Stimulated activated CD4-positive, alpha-beta T cell treated with anti-CD3 and anti-CD28 coated beads, Interleukin-15, amount 100 ng/mL, for 24 hours (primary cell): ENCODE measurements around the gene GALNT9.
"Not testable (repeated sequence)": the region's sequence is repeated elsewhere in the genome, so short reads cannot be mapped to it uniquely, and the experiment has no call there.

Source experiments
- DNase-seq: peaks from one replicate; pipeline ENCODE4 v3.0.0-alpha.2; 2020

Gene GALNT9

DNA sequence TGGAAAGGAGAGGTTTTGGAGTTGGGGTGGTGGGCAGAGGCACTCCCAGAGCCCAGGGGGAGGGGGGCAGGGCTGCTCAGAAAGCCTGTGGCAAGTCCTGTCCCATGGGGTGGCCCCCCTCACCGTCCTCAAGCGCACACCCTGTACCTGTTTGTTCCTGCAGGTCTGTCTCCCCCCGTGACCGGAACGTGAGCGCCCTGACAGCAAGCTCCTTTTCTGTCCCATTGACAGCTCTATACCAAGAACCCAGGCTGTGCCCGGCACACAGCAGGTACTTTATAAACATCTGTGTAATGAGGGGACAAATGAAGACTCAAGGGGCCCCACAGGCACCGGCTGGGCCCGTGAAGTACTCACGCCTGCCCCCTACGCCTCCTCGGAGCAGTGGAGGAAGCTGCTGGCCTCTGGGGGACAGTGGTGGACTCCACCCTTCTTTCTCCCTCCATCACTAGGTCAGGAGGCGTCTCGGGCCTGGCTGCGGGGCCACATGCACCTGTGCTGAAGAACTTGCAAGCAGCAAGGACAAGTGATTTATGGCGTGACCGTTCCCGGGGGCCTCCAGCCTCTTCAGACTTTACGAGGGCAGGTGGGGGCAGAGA, 65.8 kb downstream of the GALNT9 start:
- no peak for DNase-seq

DNA sequence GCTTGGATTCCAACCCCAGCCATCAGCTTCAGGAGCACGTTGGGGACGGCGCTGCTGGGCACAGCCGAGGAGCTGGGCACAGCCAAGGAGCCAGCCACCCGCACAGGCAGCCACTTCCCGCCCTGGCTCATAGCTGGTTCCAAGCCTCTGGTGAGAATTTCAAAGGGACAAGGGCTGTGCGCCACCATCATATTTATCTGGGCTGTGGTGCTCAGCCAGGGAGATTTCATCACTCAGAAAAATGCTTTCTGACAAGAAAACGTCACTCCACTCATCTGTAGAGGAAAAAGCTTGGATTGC, 66.4 kb downstream of the GALNT9 start:
- DNase-seq: no peak

DNA sequence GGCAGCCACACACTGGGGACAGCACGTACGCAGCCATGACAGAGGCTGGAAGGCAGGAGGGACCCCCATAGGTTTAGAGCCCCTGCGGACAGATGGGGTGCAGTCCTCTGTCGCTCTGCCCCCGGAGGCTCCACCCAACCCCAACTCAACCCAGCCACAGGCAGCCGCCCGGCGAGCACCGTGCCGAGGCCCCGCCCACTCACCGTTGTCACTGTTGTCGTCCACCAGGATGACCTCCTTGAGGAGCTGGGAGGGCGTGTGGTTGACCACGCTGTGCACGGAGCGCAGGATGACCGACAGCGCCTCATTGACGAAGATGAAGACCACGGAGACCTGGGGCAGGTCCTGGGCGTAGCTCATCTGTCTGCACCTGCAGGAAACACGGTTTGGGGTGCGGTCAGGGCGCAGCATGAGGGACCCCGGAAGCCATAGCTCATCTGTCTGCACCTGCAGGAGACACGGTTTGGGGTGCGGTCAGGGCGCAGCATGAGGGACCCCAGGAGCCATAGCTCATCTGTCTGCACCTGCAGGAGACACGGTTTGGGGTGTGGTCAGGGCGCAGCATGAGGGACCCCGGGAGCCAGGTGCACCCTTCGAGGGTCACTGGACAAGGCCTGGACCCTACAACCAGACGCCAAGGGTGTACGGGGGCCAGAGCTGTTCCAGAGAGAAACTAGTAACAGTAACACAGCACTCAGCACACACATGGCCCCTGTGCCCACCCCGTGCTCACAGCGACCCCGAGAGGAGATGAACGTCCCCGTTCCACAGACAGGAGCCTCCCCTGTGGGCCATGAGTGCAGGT, 66.9 kb downstream of the GALNT9 start:
- no peak for DNase-seq

DNA sequence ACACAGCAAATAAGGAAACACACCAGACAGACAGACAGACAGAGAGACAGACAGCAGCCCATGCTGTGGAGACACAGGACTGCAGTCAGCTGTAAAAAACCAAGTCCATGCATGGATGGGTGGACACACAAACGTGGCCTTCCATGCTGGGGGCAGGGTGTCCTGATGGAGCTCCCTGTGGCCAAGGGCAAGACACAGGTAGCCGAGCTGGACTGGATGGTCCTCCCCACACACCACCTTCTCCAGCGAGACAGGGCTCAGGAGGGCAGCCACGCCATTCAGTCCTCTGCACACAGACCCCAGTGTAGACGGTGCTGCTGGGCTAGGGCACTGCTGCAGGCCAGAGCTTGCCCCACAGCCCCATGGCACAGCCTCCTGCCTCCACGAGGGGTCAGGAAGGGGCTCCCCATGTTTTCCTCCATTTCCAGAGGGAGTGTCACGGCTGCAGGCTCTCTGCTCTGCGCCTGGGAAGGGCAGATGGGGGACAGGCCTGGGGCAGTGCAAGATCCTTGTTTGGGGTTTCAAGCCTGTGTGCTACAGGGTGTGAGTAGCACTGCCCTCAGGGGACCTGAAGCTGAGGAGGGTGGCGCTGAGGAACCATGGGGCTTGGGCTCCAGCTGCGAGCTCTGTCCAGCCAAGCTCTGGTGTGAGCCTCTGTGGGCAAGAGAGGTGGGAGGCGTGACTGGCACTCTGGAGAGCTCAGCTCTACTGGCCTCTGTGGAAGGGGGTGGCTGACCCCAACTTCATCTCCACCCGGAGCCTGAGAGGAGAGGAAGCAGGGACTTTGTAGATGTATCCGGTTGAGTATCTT, 67.9 kb downstream of the GALNT9 start:
- no peak for DNase-seq

DNA sequence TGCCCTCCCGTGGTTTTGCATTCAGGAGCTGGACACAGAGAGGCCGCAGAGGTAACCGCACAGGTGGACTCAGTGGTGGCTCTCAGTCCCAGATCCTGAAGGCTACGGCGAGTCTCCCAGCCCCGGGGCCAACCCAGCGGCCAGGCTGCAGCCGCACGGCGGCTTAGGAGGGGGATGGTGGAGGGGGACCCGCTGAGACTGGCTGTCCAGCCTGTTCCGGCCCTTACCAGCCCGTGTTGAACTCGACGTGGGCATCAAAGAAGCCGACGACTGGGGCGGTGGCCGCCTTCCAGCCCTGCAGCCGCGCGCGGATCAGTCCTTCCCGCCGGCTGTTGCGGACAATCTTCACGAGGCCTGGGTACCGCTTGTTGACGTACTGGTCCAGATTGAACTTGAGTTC, 68.7 kb downstream of the GALNT9 start:
- DNase-seq: no peak

DNA sequence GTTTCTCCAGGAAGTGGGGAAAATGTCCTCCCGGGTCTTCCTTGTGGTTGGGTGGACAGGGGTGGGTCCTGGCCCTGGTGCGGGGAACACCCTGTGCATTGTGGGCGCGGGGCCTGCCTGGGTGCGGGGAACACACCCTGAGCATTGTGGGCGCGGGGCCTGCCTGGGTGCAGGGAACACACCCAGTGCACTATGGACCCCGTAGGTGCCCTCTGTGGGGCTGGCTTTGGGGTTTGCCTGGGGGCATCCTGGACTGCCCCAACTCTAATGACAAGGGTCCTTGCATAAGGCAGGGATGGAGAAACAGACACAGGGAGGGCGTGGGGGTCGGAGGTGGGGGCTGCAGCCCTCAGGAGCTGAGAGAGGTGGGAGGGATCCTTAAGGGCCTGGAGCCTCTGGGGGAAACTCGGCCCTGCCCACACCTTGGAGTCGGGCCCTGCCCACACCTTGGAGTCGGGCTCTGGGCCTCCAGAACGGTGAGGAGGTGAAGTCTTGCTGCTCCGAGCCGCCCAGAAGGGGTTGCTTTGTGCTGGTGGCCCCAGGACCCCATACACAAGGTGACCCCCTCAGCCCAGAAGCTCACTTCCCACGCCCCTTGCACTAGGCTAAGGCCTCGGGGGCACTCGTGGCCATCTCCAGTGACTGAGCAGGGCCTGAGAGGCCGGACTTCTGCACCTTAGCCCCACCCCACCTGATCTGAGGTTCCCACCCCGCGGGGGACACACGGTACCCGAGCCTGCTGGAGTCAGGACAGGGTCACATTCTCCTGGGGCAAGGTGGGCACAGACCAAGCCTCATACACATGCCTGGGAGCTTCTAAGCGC, 69.3 kb downstream of the GALNT9 start:
- DNase-seq: no peak

DNA sequence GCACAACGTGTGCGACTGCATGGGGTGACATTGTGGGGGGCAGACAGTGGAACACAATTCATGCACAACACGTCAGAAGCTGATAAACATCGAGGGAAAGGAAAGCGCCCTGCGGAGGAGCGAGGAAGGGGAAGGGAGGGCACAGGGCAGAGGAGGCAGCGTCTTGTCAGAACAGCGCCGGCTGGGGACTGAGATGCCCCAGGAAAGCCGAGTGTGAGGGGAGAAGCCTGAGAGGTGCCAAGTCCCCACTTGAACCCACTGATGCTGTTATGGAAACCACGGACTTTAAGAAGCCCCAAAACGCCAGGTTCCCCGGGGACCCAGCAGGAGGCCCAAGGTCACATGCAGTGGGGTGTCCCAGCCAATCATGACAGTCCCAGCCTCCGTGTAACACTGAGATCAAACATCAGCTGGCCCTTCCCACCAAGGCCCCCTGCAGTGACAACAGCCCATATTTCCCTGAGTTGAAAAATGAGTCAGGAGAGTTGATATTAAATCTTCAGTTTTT, 70.0 kb downstream of the GALNT9 start:
- DNase-seq: no peak

DNA sequence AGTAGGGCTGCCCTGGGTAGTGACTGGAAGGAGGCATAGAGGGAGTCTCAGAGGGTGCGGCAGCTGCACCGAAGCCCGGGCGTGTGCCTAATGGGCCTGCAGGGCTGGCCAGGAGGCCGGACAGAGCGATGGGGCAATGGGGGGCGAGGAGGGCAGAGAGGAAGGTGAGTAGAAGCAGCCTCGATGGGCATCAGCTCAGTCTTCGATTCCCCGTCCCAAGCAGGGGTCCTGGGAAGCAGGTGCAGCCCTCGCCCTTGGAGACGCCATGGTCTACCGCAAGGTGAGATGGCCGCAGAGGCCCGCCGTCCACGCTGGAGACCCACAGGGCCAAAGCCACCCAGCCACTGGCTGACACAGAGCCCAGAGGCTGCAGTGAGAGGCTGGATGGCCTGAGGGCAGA, 70.8 kb downstream of the GALNT9 start:
- no peak for DNase-seq

DNA sequence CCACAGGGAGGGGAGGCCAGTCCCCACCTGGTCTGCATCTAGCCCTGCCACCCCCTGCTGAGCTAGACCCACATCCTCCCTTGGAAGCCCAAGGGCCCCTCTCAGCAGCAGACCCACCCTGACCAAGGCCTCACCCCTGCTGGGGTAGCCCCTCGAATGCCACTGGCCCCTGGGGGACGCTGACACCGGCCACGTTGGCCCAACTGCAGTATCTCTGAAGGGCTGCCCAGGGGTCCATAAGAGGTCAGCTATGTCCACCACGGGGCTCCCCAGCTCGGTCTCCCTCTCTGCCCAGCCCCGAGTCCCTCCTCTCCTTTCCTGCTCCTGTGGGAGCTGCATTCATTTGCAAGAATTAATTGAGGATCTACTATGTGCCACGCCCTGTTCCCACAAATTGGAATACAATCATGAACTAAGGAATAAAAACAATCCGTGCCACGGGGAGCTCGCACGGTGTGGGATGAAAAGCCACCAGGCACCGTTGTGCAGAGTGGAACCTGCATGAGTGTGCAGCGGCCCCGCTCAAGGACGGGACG, 71.4 kb downstream of the GALNT9 start:
- no peak for DNase-seq

DNA sequence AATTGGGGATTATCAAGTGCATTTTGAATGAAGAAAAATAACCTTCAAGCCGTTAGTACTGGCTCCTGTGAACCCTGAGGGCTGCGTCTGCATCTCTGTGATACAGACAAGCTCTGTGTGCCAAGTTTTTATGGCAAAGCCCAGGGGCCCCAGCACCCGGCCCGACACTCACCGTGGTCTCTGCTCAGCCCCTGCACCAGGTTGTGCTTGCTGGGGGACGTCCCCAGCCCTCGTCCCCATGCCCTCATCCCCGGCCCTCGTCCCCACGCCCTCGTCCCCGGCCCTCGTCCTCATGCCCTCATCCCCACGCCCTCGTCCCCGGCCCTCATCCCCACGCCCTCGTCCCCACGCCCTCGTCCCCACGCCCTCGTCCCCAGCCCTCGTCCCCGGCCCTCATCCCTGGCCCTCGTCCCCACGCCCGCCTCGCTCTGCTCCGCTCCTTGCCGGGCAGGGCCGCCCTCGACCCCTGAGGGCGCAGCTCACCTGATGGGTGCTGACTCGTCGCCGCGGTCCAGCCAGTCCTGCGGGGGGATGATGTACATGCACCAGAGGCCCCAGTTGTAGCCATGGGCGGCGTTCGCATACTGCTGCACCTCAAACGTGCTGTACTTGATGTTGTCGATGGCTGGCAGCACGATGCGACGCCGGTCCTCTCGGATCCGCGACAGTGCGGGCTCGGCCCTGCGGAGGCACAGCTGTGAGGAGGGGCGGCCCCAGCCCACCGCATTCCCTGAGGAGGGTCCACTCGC, 72.0 kb downstream of the GALNT9 start:
- no peak for DNase-seq

DNA sequence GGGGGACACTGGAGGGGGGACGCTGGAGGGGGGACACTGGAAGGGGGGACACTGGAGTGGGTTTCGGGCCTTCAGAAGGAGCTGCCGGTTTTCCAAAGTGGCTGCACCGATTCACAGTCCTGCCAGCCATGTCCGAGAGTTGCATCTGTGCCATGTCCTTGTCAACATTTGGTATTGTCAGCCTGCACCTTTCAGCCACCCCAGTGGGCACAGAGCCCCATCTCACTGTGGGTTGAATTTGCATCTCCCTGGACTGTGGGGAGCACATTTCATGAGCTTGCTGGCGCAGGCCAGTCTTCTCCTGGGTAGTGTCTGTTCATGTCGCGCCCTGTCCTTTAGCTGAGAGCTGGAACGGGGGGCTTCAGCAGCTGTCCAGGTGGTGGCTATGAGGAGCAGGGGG, 72.7 kb downstream of the GALNT9 start:
- DNase-seq: no peak

DNA sequence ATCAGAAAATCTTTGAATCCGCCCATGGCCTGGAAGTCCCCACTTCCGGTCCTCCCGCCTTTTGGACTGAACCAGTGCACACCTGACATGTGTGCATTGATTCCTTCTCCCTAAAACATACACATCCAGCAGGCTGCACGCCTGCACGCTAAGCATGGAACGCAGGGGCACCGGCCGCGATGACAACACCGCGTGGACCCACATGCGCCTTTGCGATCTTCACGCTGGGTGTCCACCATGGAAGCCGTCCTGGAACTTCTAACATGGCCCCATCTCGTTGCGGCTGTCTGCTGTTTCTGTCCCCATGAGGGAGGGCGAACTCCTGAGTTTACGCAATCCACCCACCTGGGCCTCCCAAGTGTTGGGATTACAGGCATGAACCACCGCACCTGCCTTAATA, 73.7 kb downstream of the GALNT9 start:
- DNase-seq: no peak

DNA sequence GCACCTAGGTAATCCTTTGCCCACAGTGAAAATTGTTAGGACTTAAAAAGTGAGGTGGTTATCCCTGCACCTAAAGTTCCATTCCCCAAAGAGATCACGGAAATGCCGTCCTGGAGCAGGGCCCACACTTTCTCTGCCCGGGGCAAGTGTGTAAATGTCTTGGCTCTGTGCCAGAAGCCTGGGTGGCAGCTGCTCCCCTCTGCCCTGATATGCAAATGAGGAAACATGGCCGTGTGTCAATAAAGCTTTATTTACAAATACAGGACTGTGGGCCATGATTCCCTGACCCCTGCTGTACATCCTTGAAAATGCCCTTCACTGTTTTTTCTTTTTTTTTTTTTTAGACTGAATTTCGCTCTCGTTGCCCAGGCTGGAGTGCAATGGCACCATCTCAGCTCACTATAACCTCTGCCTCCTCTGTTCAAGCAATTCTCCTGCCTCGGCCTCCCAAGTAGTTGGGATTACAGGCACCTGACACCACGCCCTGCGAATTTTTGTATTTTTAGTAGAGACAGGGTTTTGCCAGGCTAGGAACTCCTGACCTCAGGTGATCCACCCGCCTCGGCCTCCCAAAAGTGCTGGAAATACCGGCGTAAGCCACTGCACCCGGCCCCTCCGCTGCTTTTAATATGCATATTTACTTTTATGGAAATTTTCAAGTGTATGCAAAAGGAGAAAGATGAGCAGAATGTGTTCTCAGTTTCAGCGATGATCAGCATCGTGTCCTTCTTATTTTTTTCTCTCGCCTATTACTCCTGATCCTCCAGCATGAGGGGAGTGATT, 75.5 kb downstream of the GALNT9 start:
- DNase-seq: no peak

DNA sequence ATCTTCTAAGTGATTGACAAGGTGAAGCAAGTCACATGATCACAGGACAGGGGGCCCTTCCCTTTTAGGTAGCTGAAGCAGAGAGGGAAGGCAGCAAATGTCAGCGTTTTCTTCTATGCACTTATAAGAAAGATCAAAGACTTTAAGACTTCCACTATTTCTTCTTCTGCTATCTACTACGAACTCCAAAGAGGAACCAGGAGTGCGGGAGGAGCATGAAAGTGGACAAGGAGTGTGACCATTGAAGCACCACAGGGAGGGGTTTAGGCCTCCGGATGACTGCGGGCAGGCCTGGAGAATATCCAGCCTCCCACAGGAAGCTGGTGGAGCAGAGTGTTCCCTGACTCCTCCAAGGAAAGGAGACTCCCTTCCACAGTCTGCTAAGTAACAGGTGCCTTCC, 76.4 kb downstream of the GALNT9 start:
- not testable (repeated sequence) for DNase-seq

DNA sequence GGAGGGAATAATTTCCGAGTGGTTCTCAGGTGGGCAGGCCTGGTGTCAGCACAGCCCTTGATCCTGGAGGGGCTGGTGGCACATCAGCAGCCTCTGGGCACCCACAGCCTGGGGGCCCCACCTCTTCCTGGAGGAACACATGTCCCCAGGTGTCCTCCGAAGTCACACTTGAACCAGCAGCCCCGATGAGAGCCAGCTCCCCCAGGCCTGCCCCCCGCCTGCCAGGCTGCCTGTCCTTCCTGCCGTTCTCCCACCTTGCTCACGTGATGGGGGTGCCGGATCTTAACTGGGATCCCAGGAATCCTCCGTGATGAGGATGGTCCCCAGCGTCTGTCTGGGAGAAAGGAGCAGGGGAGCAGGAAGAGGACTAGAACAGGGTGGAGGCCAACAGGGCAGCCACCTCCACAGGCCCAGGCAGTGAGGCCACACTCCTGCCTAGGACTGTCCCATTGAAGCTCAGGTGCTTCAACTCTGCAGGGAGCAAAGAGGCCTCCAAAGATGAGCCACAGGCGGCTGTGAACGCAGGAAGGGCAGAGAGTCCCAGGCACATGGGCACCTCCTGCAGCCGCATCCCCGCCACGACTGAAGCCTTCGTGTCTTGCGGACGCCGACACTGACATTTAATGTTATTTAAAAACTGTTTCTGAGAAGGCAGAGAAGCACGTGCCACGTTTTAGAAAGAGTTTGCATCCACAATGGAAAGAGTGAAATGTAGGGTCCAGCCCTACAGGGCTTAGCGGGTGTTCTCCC, 77.5 kb downstream of the GALNT9 start:
- DNase-seq: no peak

DNA sequence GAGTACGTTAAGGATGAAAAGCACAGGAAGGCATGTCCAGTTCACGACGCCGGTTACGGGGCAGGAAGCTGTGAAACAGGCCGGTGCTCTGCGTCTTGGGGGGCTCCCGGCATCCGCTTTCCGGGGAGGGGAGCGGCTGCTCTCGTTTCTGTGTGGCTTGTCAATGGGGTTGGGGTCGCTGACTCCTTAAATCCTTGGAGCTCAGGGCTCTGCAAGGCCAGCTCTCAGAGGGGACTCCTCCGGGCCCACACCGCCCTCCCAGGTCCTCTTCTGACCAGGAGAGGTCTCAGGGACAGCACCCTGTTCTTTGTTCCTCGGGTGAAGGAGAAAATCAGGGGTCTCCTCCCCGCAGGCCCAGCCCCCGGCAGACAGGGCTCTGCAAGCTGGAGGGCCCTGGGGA, 78.1 kb downstream of the GALNT9 start:
- DNase-seq: no peak

DNA sequence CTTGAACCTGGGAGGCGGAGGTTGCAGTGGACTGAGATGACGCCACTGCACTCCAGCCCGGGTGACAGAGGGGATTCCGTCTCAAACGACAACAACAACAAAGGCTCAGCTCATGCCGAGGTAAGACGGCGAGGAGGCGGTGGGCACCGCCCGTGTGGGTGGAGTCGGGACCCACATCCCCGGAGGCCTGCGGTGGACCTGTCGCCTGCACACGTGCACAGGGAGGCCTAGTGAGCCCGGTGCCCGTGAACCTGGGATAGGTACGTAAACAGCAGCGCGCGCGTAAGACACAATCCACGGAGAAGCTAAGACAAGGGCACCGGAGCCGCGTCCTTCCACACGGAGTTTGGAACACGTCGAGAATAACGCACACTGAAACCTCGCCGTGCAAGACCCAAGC, 78.7 kb downstream of the GALNT9 start:
- no peak for DNase-seq

DNA sequence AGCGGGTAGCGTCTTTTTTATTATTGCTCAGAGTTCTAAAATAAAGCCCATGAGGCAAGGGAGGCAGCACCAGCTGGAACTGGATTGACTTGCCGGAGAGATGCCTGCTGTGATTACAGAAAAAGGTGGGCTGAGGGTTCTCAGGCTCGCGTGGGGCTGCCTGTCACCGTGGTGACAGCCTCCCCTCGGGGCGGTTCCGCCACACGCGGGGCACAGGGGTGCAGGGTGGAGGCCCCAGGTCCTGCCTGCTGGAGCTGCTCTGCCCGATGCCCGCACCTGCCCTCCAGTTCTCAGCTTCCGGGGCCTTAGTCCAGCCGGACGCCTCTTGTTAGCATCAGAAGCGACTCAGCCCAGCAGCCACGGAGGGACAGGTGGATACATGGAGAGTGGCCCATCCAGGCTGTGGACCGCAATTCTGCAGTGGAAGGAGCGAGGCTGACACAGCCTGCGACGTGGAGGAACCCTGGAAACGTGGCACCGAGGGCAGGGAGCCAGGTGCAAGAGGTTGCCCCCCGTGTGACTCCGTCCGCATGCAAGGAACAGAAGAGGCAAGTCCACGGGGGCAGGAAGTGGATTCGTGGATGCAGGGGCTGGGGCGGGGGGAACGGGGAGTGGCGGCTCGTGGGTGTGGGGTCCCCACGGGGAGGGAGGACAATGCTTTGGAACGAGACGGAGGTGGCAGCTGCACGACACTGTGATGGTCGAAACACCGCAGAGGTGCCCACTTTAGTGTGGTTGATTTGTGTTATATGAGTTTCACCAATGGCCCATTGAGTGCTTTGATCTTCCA, 79.5 kb downstream of the GALNT9 start:
- DNase-seq: no peak

DNA sequence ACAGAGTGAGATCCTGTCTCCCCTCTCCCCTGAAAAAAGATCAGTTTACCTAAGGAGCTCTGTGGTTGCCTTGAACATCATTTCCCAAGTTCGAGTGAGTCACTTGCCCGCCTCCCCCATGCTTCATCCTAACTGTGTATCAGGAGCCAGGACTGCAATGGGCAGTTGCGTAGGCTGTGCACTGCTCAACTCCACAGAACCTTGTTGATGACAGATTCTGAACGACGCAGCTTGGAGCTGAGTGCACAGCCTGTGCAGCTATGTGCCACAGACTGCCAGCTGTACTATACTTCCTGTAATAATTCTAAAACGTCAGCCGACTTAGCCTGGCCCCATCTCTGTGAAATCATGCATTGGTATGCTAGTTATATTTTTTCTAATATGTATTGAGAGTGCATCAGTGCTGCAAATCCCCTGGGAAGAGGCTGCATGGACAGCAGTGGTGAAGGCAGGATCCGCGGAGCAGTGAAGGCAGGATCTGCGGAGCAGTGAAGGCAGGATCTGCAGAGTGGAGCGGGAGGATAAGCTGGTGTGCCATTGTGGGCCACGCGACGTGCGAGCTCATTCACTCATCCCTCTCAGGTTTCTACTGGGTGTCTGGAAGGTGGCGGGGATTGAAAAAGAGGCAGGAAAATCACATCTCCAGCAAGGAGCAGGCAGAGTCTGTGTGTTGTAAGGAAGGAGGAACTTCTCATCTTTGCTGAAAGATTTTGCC, 80.8 kb downstream of the GALNT9 start:
- no peak for DNase-seq
